OCI-LY1 (cell line): Measurements from ENCODE around the gene ZFP30.

Source experiments
- H2AFZ ChIP-seq: fragments of 200-600 bp; sonication (generic), shearing (Covaris generic); 2 replicates; pipeline ENCODE4 v1.6.0; 2014; ENCODE audit warnings: antibody characterized with exemption, mild to moderate bottlenecking, low read length
- H3F3A ChIP-seq: fragments of 200-600 bp; sonication (generic), shearing (Covaris generic); 2 replicates; pipeline ENCODE4 v1.6.0; 2014; ENCODE audit warnings: mild to moderate bottlenecking, antibody characterized with exemption, low read length, moderate library complexity; ENCODE audit not compliant: insufficient read depth
- H3K27ac ChIP-seq: fragments of 200-600 bp; sonication (generic); 2 replicates; pipeline ENCODE4 v1.5.1; 2014; ENCODE audit warnings: low read length, mixed run types, mild to moderate bottlenecking, low read depth; ENCODE audit not compliant: poor library complexity, severe bottlenecking
- H3K27me3 ChIP-seq: fragments of 200-600 bp; sonication (generic); 2 replicates; pipeline ENCODE4 v1.6.0; 2014; ENCODE audit warnings: antibody characterized with exemption, mild to moderate bottlenecking, low read length, moderate library complexity; ENCODE audit not compliant: insufficient read depth
- H3K36me3 ChIP-seq: fragments of 200-600 bp; sonication (generic); 2 replicates; pipeline ENCODE4 v1.6.1; 2014; ENCODE audit warnings: mild to moderate bottlenecking, antibody characterized with exemption, low read length, moderate library complexity, mixed read lengths; ENCODE audit not compliant: insufficient read depth
- H3K4me1 ChIP-seq: fragments of 200-600 bp; sonication (generic); 2 replicates; pipeline ENCODE4 v1.5.1; 2014; ENCODE audit warnings: mild to moderate bottlenecking, low read length, moderate library complexity; ENCODE audit not compliant: insufficient read depth, severe bottlenecking
- H3K4me2 ChIP-seq: fragments of 200-600 bp; sonication (generic), shearing (Covaris generic); 2 replicates; pipeline ENCODE4 v1.6.1; 2014; ENCODE audit warnings: low read length
- H3K4me3 ChIP-seq: fragments of 200-600 bp; sonication (generic); 2 replicates; pipeline ENCODE4 v1.5.1; 2014; ENCODE audit warnings: low read length, low read depth, mild to moderate bottlenecking, mixed read lengths; ENCODE audit not compliant: poor library complexity, severe bottlenecking
- H3K79me2 ChIP-seq: fragments of 200-600 bp; shearing (Covaris generic); 2 replicates; pipeline ENCODE4 v1.6.1; 2016; ENCODE audit warnings: mixed run types, low read length, mixed read lengths; ENCODE audit not compliant: insufficient read depth
- H3K9ac ChIP-seq: fragments of 200-600 bp; sonication (generic), shearing (Covaris generic); 2 replicates; pipeline ENCODE4 v1.6.1; 2014; ENCODE audit warnings: mild to moderate bottlenecking, low read length, mixed read lengths
- H3K9me2 ChIP-seq: fragments of 200-600 bp; sonication (generic), shearing (Covaris generic); 2 replicates; pipeline ENCODE4 v1.6.1; 2014; ENCODE audit warnings: low read depth, mild to moderate bottlenecking, low read length, mixed read lengths
- H3K9me3 ChIP-seq: fragments of 200-600 bp; shearing (Covaris generic); 2 replicates; pipeline ENCODE4 v1.6.1; 2014; ENCODE audit warnings: low read length, mixed read lengths
- H4K20me1 ChIP-seq: fragments of 200-600 bp; sonication (generic), shearing (Covaris generic); 2 replicates; pipeline ENCODE4 v1.6.0; 2016; ENCODE audit warnings: mild to moderate bottlenecking, low read length; ENCODE audit not compliant: insufficient read depth
- CTCF ChIP-seq: fragments of 200-600 bp; sonication (generic), shearing (Covaris generic); IDR thresholded peaks from 2 replicates; pipeline ENCODE4 v1.5.1; 2017; ENCODE audit warnings: mild to moderate bottlenecking, antibody characterized with exemption, low read length, moderate library complexity, mixed read lengths
- EZH2 ChIP-seq: fragments of 200-600 bp; sonication (generic), shearing (Covaris generic); IDR thresholded peaks from 2 replicates; pipeline ENCODE4 v1.8.0; 2017; ENCODE audit warnings: borderline replicate concordance, mixed run types, mild to moderate bottlenecking, antibody characterized with exemption, low read length, moderate library complexity, mixed read lengths

The ZFP30 gene

GRCh38 chr19:37654629-37655300 is 500 bp downstream of the ZFP30 start:
- Histone ChIP-seq H2AFZ (no peak overlapping the region), H3K27ac (peak overlapping the region; percentile 36), H3K79me2 (peaks cover 9% of the 10 kb centered on the region; the same call in 1 of the 2 replicates)

GRCh38 chr19:37654118-37654517 is 1.1 kb downstream of the ZFP30 start:
- peaks cover 9% of the 10 kb centered on the region; the same call in 1 of the 2 replicates for H3K79me2 ChIP-seq
- no peaks in the 10 kb centered on the region; the same call in 1 of the 2 replicates for H3K9me3 ChIP-seq
- peak overlapping the region; percentile 76 for H3K4me2 ChIP-seq
- H3K4me1 ChIP-seq, result peaks cover 12% of the 10 kb centered on the region
- no peak overlapping the region for H2AFZ ChIP-seq
- H4K20me1 ChIP-seq, result no peaks in the 10 kb centered on the region
- TF ChIP-seq CTCF, result no peak
- no peak for TF ChIP-seq EZH2
- H3K4me3 ChIP-seq, result peak overlapping the region; percentile 79
- H3K9ac ChIP-seq, result peak overlapping the region; percentile 64
- H3K9me2 ChIP-seq, result no peaks in the 10 kb centered on the region
- H3K27ac ChIP-seq, result no peak overlapping the region
- H3K36me3 ChIP-seq, result no peaks in the 10 kb centered on the region; the same call in 1 of the 2 replicates
- H3F3A ChIP-seq, result no peaks in the 10 kb centered on the region
- H3K27me3 ChIP-seq, result no peaks in the 10 kb centered on the region

More at GRCh38 chr19:37654629-37655300, 500 bp downstream of the ZFP30 start:
- Histone ChIP-seq H3K4me2 (peak overlapping the region; percentile 76), H3K9me3 (no peaks in the 10 kb centered on the region; the same call in 1 of the 2 replicates), H4K20me1 (no peaks in the 10 kb centered on the region), H3K9me2 (no peaks in the 10 kb centered on the region), H3K36me3 (no peaks in the 10 kb centered on the region; the same call in 1 of the 2 replicates), H3K4me1 (peaks cover 12% of the 10 kb centered on the region), H3K9ac (peak overlapping the region; percentile 64), H3K27me3 (no peaks in the 10 kb centered on the region), H3K4me3 (peak overlapping the region; percentile 79), H3F3A (no peaks in the 10 kb centered on the region)
- TF ChIP-seq CTCF, result no peak
- TF ChIP-seq EZH2, result no peak

GRCh38 chr19:37635076-37636056 is 19.9 kb downstream of the ZFP30 start:
- H4K20me1 ChIP-seq, result no peaks in the 10 kb centered on the region
- peaks cover 16% of the 10 kb centered on the region for H3K36me3 ChIP-seq
- H3K4me1 ChIP-seq, result no peaks in the 10 kb centered on the region
- peaks cover 39% of the 10 kb centered on the region for H3K9me3 ChIP-seq
- H3K9ac ChIP-seq, result no peak overlapping the region
- H3K27me3 ChIP-seq, result no peaks in the 10 kb centered on the region
- TF ChIP-seq CTCF (no peak), EZH2 (no peak)
- H3K4me2 ChIP-seq, result no peak overlapping the region
- H3K27ac ChIP-seq, result no peak overlapping the region
- H2AFZ ChIP-seq, result no peak overlapping the region
- no peaks in the 10 kb centered on the region for H3K9me2 ChIP-seq
- no peak overlapping the region for H3K4me3 ChIP-seq
- H3F3A ChIP-seq, result no peaks in the 10 kb centered on the region
- no peaks in the 10 kb centered on the region for H3K79me2 ChIP-seq
